Body of pancreas (tissue), 4 donors: ENCODE measurements around the gene ANGPTL1. TPM values are rescaled to one million over a fixed set of nuclear protein-coding genes. Genes with fewer than 3 reads are reported as not detected.
A peak's percentile ranks its signal among the peaks of the same experiment; 100 is the strongest.
"Not testable (repeated sequence)": the region's sequence is repeated elsewhere in the genome, so short reads cannot be mapped to it uniquely, and the experiment has no call there.

Experiments
- ATAC-seq: fragments of 150-250 bp; one replicate; pipeline ENCODE4 v1.9.1; 2016
- DNase-seq, 4 donors: peaks; one replicate each; pipeline ENCODE4 v3.0.0-alpha.2; 2019
- H3K27ac ChIP-seq, 4 donors: fragments of 200-600 bp; sonication (generic); 1 replicate in 3 of 4; 2 replicates in 1 of 4; pipeline versions ENCODE4 v1.5.1 to v1.6.1; 2016 to 2019; ENCODE audit warnings: mild to moderate bottlenecking in 1 of 4, mixed read lengths in 1 of 4, moderate library complexity in 1 of 4
- H3K27me3 ChIP-seq, 2 donors: fragments of 200-600 bp; sonication (generic); one replicate each; pipeline ENCODE4 v1.6.0; 2016; ENCODE audit warnings: mild to moderate bottlenecking in 1 of 2
- H3K36me3 ChIP-seq, 2 donors: fragments of 200-600 bp; sonication (generic); replicated peaks in 1 of 2; 2 replicates each; pipeline ENCODE4 v1.5.1; 2016; ENCODE audit warnings: low read depth in 2 of 2; ENCODE audit not compliant: insufficient read depth in 1 of 2
- H3K4me1 ChIP-seq: fragments of 200-600 bp; sonication (generic); one replicate; pipeline ENCODE4 v1.6.0; 2016
- H3K4me3 ChIP-seq, 2 donors: fragments of 200-600 bp; sonication (generic); 1 replicate in 1 of 2; 2 replicates in 1 of 2; pipeline ENCODE4 v1.5.1; 2016 to 2019
- H3K9me3 ChIP-seq, 3 donors: fragments of 200-600 bp; sonication (generic); 1 replicate in 2 of 3; 2 replicates in 1 of 3; pipeline ENCODE4 v1.5.1; 2016
- CTCF ChIP-seq, 7 experiments: fragments of 450-650 bp in 4 of 7; fragments of 200-600 bp in 3 of 7; sonication (generic) in 3 of 7; IDR thresholded peaks; one replicate each; pipeline ENCODE4 v1.5.1; 2016 to 2019; ENCODE audit warnings: antibody characterized with exemption in 7 of 7
- POLR2A ChIP-seq, 3 donors: fragments of 450-650 bp; IDR thresholded peaks; one replicate each; pipeline ENCODE4 v1.6.1; 2016; ENCODE audit warnings: antibody characterized with exemption in 3 of 3, mild to moderate bottlenecking in 2 of 3
- WGBS, 2 donors: methylation state at CpG; one replicate each; pipeline ENCODE4 v1.1.5; 2017; 5-methylcytosine and 5-hydroxymethylcytosine counted together
- intact Hi-C: fragments of 100-400 bp; cut with DNase I; formaldehyde crosslinking; loops from one replicate; pipeline ENCODE4 v1.15.1; 2023
- total RNA-seq, 2 donors: library from RNA; depleted of rRNA; stranded (reverse); fragments of >200 nt; gene quantifications; one replicate each; pipeline ENCODE4 v1.1.0, GENCODE V29; 2016

ANGPTL1 gene
- total RNA-seq, 2 donors from 2014 or later = 9.3 to 19.8 TPM

GRCh38 chr1:178849918-178850317, 21.0 kb downstream of the ANGPTL1 start:
- Histone ChIP-seq H3K4me1 (peaks cover 3% of the 10 kb centered on the region), H3K36me3 (no peaks in the 10 kb centered on the region), H3K9me3 (no peaks in the 10 kb centered on the region), H3K27ac (no peak overlapping the region), H3K4me3 (no peak overlapping the region), H3K27me3 (no peaks in the 10 kb centered on the region)
- 59 to 63% methylated on average over 2 of the region's 2 CpGs for WGBS, 2 donors
- no peak for TF ChIP-seq CTCF (IDR thresholded peaks at IDR 0.05)
- TF ChIP-seq POLR2A (IDR thresholded peaks at IDR 0.05) = no peak
- ATAC-seq (no peak), DNase-seq (no peak)
- intact Hi-C loops = no loop called here

GRCh38 chr1:178847919-178848318, 23.0 kb downstream of the ANGPTL1 start:
- H3K4me1 ChIP-seq, intact Hi-C loops, ATAC-seq, DNase-seq, H3K4me3 ChIP-seq, H3K9me3 ChIP-seq, H3K27me3 ChIP-seq, H3K36me3 ChIP-seq: not testable (repeated sequence)
- peak overlapping the region in 1 of 4 donors; percentile 39 for H3K27ac ChIP-seq
- WGBS, 2 donors = 100% methylated on average over 1 of the region's 1 CpG

- intact Hi-C loops = no loop called here
- H3K9me3 ChIP-seq = no peaks in the 10 kb centered on the region
- no peaks in the 10 kb centered on the region for H3K27me3 ChIP-seq
- peak overlapping the region in 2 of 4 donors; percentile 4 to 39 for H3K27ac ChIP-seq
- TF ChIP-seq CTCF (IDR thresholded peaks at IDR 0.05) = peak in 1 of 7 experiments; percentile 4
- TF ChIP-seq POLR2A (IDR thresholded peaks at IDR 0.05) = no peak
- no peak overlapping the region for H3K4me3 ChIP-seq
- DNase-seq (no peak), ATAC-seq (peak; percentile 42)
- H3K4me1 ChIP-seq = peaks cover 3% of the 10 kb centered on the region
- H3K36me3 ChIP-seq = no peaks in the 10 kb centered on the region
- 44 to 52% methylated on average over 2 of the region's 2 CpGs for WGBS, 2 donors
Measured at GRCh38 chr1:178847396-178847849, 23.5 kb downstream of the ANGPTL1 start.

GRCh38 chr1:178846306-178846705, 24.6 kb downstream of the ANGPTL1 start:
- Histone ChIP-seq H3K9me3 (no peaks in the 10 kb centered on the region), H3K27me3 (no peaks in the 10 kb centered on the region), H3K4me1 (peaks cover 3% of the 10 kb centered on the region), H3K4me3 (no peak overlapping the region), H3K27ac (no peak overlapping the region), H3K36me3 (no peaks in the 10 kb centered on the region)
- intact Hi-C loops = no loop called here
- no peak for ATAC-seq
- TF ChIP-seq CTCF (IDR thresholded peaks at IDR 0.05) = no peak
- TF ChIP-seq POLR2A (IDR thresholded peaks at IDR 0.05) = no peak
- DNase-seq = no peak

GRCh38 chr1:178844436-178844835, 26.4 kb downstream of the ANGPTL1 start:
- Histone ChIP-seq H3K4me1 (peaks cover 3% of the 10 kb centered on the region), H3K27ac (no peak overlapping the region), H3K27me3 (no peaks in the 10 kb centered on the region), H3K36me3 (no peaks in the 10 kb centered on the region), H3K9me3 (no peaks in the 10 kb centered on the region), H3K4me3 (no peak overlapping the region)
- ATAC-seq (no peak), DNase-seq (no peak)
- intact Hi-C loops = no loop called here
- 85 to 86% methylated on average over 3 of the region's 3 CpGs for WGBS, 2 donors
- no peak for TF ChIP-seq POLR2A (IDR thresholded peaks at IDR 0.05)
- TF ChIP-seq CTCF (IDR thresholded peaks at IDR 0.05) = no peak
